Colonic mucosa (tissue), 4 donors: ENCODE data around the gene TEX2. TPM values are rescaled to one million over a fixed set of nuclear protein-coding genes. Genes with fewer than 3 reads are reported as not detected.

Experiments
- DNase-seq: peaks from one replicate; pipeline ENCODE4 v3.0.0-alpha.2; 2020
- H3K27ac ChIP-seq: fragments of 200-600 bp; one replicate; pipeline ENCODE4 v1.8.0; 2021
- H3K27me3 ChIP-seq: fragments of 200-600 bp; one replicate; pipeline ENCODE4 v1.8.0; 2021
- H3K36me3 ChIP-seq: fragments of 200-600 bp; one replicate; pipeline ENCODE4 v1.8.0; 2021
- H3K4me1 ChIP-seq: fragments of 200-600 bp; one replicate; pipeline ENCODE4 v1.8.0; 2021; ENCODE audit warnings: mild to moderate bottlenecking
- H3K4me3 ChIP-seq: fragments of 200-600 bp; one replicate; pipeline ENCODE4 v1.8.0; 2021
- H3K9ac ChIP-seq, 2 donors: one replicate each; pipeline ENCODE4 v1.7.0; 2013; ENCODE audit warnings: control low read depth in 2 of 2, low read depth in 2 of 2, low read length in 2 of 2
- H3K9me3 ChIP-seq: fragments of 200-600 bp; one replicate; pipeline ENCODE4 v1.8.0; 2021
- intact Hi-C: fragments of 100-400 bp; cut with DNase I; formaldehyde crosslinking; loops from one replicate; pipeline ENCODE4 v1.14.1; 2022
- total RNA-seq, 2 donors: library from RNA; stranded (reverse); fragmentation: NEBNext Ultra II Directional in 1 of 2; extraction: Animal tissue kit (Norgen Biotek cat#: 25700) in 1 of 2; gene quantifications; one replicate each; pipeline ENCODE4 v1.2.1, GENCODE V29; 2021
- TF ChIP-seq, protein P1 (sequence below): fragments of 200-600 bp; IDR thresholded peaks from one replicate; pipeline ENCODE4 v1.8.0; 2022; ENCODE audit warnings: antibody characterized with exemption, mild to moderate bottlenecking
- donor health status: healthy.
- donor health status: DM: no; HTN: no; CAD: no.
- donor health status: DM: no; HTN: no; CAD: no.

The TEX2 gene
- total RNA-seq, 2 donors from 2014 or later = 29.0 to 29.7 TPM

DNA sequence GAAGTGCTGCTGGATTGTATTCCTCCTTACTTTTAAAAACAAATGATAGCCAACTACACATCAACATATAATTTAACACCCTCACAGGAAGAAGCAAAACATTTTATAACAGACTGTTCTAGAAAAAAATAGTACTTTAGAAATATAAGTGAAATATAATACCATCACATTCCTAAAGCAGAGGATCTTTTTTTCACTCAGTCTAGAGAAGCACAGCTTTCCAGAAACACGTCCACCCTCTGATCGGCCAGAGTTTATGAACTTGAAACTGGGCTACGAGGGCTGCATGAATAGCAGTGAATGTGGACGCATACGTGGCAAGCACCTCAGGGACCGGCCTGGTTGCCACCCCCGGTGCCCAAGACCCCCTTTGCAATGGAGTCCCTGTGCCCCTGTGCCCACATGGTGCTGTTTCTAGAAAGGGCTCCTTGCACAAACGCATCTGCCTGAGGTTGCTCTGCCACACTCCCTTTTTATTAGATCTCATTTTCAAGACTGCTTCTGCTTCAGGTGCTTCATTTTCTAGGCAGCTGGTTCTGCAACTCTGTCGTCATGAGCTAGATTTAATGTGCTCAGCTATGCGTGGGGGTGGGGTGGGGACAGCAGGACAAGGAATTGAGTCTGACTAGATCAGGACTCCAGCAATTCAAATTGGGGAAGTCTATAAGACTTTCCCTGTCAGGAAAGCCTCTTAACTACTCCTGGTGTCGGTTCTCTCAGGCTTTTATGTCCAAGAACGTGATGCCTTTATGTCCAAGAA, 104.0 kb downstream of the TEX2 start:
- H3K36me3 ChIP-seq = no peaks in the 10 kb centered on the region
- H3K4me1 ChIP-seq = no peaks in the 10 kb centered on the region
- no peak overlapping the region for H3K9ac ChIP-seq
- intact Hi-C loops = no loop called here
- TF ChIP-seq, protein P1, sequence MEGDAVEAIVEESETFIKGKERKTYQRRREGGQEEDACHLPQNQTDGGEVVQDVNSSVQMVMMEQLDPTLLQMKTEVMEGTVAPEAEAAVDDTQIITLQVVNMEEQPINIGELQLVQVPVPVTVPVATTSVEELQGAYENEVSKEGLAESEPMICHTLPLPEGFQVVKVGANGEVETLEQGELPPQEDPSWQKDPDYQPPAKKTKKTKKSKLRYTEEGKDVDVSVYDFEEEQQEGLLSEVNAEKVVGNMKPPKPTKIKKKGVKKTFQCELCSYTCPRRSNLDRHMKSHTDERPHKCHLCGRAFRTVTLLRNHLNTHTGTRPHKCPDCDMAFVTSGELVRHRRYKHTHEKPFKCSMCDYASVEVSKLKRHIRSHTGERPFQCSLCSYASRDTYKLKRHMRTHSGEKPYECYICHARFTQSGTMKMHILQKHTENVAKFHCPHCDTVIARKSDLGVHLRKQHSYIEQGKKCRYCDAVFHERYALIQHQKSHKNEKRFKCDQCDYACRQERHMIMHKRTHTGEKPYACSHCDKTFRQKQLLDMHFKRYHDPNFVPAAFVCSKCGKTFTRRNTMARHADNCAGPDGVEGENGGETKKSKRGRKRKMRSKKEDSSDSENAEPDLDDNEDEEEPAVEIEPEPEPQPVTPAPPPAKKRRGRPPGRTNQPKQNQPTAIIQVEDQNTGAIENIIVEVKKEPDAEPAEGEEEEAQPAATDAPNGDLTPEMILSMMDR = no peak
- no peak overlapping the region for H3K27ac ChIP-seq
- DNase-seq = no peak
- no peaks in the 10 kb centered on the region for H3K9me3 ChIP-seq
- H3K4me3 ChIP-seq = no peak overlapping the region
- no peaks in the 10 kb centered on the region for H3K27me3 ChIP-seq

DNA sequence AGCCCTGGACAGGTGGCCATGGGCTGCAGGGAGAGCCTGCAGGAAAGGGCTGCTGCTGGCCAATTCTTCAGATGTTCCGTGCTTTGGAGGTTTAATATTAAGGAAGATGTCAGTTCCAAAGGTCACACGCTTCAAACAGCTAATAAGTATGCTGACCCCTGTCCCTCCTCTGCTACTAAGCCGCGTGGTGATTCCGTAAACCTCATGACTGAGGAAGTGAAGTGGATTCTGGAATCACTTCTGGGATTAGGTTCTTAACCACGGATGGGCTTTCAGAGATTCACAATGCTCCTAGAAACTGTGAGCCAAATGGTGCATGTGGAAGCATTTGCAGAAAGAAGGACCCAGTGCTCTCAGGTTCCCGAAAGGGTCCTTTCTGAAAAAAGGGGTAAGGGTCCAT, 104.7 kb downstream of the TEX2 start:
- no peak overlapping the region for H3K27ac ChIP-seq
- H3K9ac ChIP-seq = no peak overlapping the region
- H3K27me3 ChIP-seq = no peaks in the 10 kb centered on the region
- TF ChIP-seq, protein P1 = no peak
- H3K4me3 ChIP-seq = no peak overlapping the region
- H3K9me3 ChIP-seq = no peaks in the 10 kb centered on the region
- no peaks in the 10 kb centered on the region for H3K36me3 ChIP-seq
- no peak for DNase-seq
- intact Hi-C loops = no loop called here
- no peaks in the 10 kb centered on the region for H3K4me1 ChIP-seq

GRCh38 chr17:64157669-64158180, 105.3 kb downstream of the TEX2 start:
- Histone ChIP-seq H3K9me3 (no peaks in the 10 kb centered on the region), H3K27ac (no peak overlapping the region), H3K4me1 (no peaks in the 10 kb centered on the region), H3K9ac (no peak overlapping the region), H3K36me3 (no peaks in the 10 kb centered on the region), H3K4me3 (no peak overlapping the region), H3K27me3 (no peaks in the 10 kb centered on the region)
- no peak for DNase-seq
- TF ChIP-seq, protein P1 = no peak
- intact Hi-C loops = no loop called here

- TF ChIP-seq, protein P1 = no peak
- intact Hi-C loops = no loop called here
- Histone ChIP-seq H3K27me3 (no peaks in the 10 kb centered on the region), H3K4me1 (no peaks in the 10 kb centered on the region), H3K27ac (no peak overlapping the region), H3K9me3 (no peaks in the 10 kb centered on the region), H3K9ac (no peak overlapping the region), H3K4me3 (no peak overlapping the region), H3K36me3 (no peaks in the 10 kb centered on the region)
- no peak for DNase-seq
These were observed 106.4 kb downstream of the TEX2 start for GRCh38 chr17:64156670-64157069.

GRCh38 chr17:64155751-64156544, 107.1 kb downstream of the TEX2 start:
- no peaks in the 10 kb centered on the region for H3K36me3 ChIP-seq
- DNase-seq = peak; percentile 32
- H3K27ac ChIP-seq = peak overlapping the region; percentile 17
- intact Hi-C loops = no loop called here
- TF ChIP-seq, protein P1 = no peak
- no peaks in the 10 kb centered on the region for H3K4me1 ChIP-seq
- no peak overlapping the region for H3K9ac ChIP-seq
- no peak overlapping the region for H3K4me3 ChIP-seq
- H3K9me3 ChIP-seq = no peaks in the 10 kb centered on the region
- no peaks in the 10 kb centered on the region for H3K27me3 ChIP-seq
